Fibroblast of peridontal ligament (primary cell): Measurements from ENCODE around the gene TAS2R39.
"Not testable (repeated sequence)": the region's sequence is repeated elsewhere in the genome, so short reads cannot be mapped to it uniquely, and the experiment has no call there.

Experiments used
- DNase-seq: peaks from one replicate; pipeline ENCODE4 v3.0.0-alpha.2; 2010; ENCODE audit errors: extremely low read depth

TAS2R39 gene

GRCh38 chr7:143183024-143183423 lies at the start of gene TAS2R39:
Gene TAS2R39, plus strand, starts transcription at chr7:143183419. Its CDS starts 0 bp downstream, at chr7:143183419.
- DNase-seq: no peak

- peak; percentile 79 for DNase-seq
These were observed 36.1 kb upstream of the TAS2R39 start for GRCh38 chr7:143147070-143147469.

- DNase-seq: no peak
These were observed 35.2 kb upstream of the TAS2R39 start for GRCh38 chr7:143148050-143148449.

GRCh38 chr7:143148651-143149050 lies 34.6 kb upstream of the TAS2R39 start:
- DNase-seq: no peak

- not testable (repeated sequence) for DNase-seq
These were observed 32.5 kb upstream of the TAS2R39 start for GRCh38 chr7:143150696-143151095.

GRCh38 chr7:143158617-143159016 lies 24.6 kb upstream of the TAS2R39 start:
- DNase-seq: not testable (repeated sequence)

GRCh38 chr7:143171697-143172096 lies 11.5 kb upstream of the TAS2R39 start:
- DNase-seq: peak; percentile 3

GRCh38 chr7:143172354-143172753 lies 10.9 kb upstream of the TAS2R39 start:
- peak; percentile 63 for DNase-seq

GRCh38 chr7:143176128-143176527 lies 7.1 kb upstream of the TAS2R39 start:
- DNase-seq: no peak

- DNase-seq: no peak
These were observed 5.7 kb upstream of the TAS2R39 start for GRCh38 chr7:143177374-143178119.

GRCh38 chr7:143180771-143181170 lies 2.4 kb upstream of the TAS2R39 start:
- DNase-seq: not testable (repeated sequence)

- DNase-seq: no peak
These were observed 1.9 kb upstream of the TAS2R39 start for GRCh38 chr7:143181349-143181748.

GRCh38 chr7:143185551-143185950 lies 2.3 kb downstream of the TAS2R39 start:
- no peak for DNase-seq

GRCh38 chr7:143188994-143189393 lies 5.8 kb downstream of the TAS2R39 start:
- no peak for DNase-seq

GRCh38 chr7:143193880-143194279 lies 10.7 kb downstream of the TAS2R39 start:
- no peak for DNase-seq

GRCh38 chr7:143199040-143199439 lies 15.8 kb downstream of the TAS2R39 start:
- no peak for DNase-seq

GRCh38 chr7:143202161-143202560 lies 18.9 kb downstream of the TAS2R39 start:
- DNase-seq: no peak

- DNase-seq: no peak
These were observed 20.2 kb downstream of the TAS2R39 start for GRCh38 chr7:143203386-143203785.

GRCh38 chr7:143205560-143206293 lies 22.5 kb downstream of the TAS2R39 start:
- no peak for DNase-seq

GRCh38 chr7:143210541-143210940 lies 27.3 kb downstream of the TAS2R39 start:
- DNase-seq: peak; percentile 41

- DNase-seq: not testable (repeated sequence)
These were observed 30.3 kb downstream of the TAS2R39 start for GRCh38 chr7:143213478-143213877.

- DNase-seq: peak; percentile 96
These were observed 31.8 kb downstream of the TAS2R39 start for GRCh38 chr7:143214789-143215679.
